ENCODE data around the gene C4orf54.

C4orf54 gene

GRCh38 chr4:99615170-99615820 lies 42.3 kb downstream of the C4orf54 start:
- DNase-seq: no peak

DNA sequence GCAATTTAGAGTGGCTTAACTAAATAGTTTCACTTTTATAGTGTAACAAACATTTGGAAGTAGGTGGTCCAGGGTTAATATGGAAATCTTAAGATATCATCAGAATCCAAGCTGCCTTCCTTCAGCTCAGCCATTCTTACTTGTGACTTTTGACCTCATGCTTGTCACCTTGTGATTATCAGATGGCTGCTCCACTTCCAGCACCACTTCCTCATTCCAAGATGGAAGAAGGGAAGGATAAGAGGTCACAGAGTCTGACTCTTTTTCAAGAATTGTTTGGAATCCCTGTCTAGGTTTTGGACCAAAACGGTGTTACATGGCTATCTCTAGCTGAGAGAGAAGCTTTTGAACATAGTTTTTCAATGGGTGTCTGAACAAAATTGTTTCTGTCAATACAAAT lies 43.1 kb downstream of the C4orf54 start:
- DNase-seq: no peak

GRCh38 chr4:99612704-99613103 lies 44.9 kb downstream of the C4orf54 start:
- no peak for DNase-seq

DNA sequence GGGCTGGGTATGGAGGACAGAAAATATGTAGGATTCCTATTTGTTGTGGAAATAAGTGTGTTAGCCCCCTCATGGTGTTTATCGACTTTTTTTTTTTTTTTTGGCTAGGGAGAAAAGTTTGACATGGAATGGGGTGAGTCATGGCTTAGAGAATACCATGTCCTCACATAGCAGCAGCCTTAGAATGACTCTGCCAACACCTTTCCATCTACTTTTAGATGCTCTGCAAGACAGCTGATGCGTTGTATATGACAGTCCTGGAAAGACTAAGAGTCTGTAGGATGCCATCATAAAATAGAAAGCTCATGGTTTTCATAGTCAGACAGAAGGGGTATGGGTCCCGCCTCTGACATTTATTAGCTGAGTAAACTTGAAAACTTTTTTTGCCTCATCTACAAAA lies 45.3 kb downstream of the C4orf54 start:
- no peak for DNase-seq

DNA sequence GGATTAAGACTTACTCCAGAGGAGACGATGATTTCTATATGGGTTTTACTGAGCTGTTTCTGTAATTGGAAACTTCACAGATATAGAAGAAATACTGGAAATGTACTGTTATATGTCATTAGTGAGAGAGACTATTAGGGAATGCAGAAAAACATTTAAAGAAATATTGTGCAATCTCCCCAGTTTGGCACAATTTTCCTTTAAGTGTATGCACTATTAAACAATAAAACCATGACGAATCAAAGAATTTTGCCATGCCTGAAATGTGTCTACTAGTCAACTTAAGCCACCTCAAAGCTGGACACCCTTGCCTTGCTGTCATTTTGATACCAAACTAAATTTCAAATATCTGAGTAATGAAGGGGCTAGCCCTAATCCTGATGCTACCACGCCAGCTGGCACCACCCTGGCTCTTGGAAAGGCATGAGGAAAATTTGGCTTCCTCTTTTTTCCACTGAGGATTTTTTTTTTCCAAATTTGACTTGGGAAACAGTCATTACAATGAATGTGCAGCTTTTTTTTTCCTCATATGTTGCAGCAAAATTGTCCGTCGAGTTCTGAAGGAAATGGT lies 46.9 kb downstream of the C4orf54 start:
- no peak for DNase-seq

- DNase-seq: no peak
These were observed 49.2 kb downstream of the C4orf54 start for GRCh38 chr4:99608417-99608816.
